ENCODE results near the gene RNF135.
"Not testable (repeated sequence)": the region's sequence is repeated elsewhere in the genome, so short reads cannot be mapped to it uniquely, and the experiment has no call there.

RNF135 gene

DNA sequence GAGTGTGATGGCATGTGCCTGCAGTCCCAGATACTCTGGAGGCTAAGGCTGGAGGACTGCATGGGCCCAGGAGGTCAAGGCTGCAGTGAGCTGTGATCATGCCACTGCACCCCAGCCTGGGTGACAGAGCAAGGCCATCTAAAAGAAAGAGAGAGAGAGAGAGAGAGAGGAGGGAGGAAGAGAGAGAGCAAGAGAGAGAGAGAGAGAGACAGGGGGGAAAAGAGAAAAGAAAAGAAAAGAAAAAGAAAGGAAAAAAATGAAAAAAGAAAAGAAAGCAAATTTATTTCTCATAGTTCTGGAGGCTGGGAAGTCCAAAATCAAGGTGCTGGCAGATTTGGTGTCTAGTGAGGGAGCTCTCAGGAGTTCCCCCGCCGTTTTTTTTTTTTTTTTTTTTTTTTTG, 33.3 kb downstream of the RNF135 start:
- DNase-seq: no peak

DNA sequence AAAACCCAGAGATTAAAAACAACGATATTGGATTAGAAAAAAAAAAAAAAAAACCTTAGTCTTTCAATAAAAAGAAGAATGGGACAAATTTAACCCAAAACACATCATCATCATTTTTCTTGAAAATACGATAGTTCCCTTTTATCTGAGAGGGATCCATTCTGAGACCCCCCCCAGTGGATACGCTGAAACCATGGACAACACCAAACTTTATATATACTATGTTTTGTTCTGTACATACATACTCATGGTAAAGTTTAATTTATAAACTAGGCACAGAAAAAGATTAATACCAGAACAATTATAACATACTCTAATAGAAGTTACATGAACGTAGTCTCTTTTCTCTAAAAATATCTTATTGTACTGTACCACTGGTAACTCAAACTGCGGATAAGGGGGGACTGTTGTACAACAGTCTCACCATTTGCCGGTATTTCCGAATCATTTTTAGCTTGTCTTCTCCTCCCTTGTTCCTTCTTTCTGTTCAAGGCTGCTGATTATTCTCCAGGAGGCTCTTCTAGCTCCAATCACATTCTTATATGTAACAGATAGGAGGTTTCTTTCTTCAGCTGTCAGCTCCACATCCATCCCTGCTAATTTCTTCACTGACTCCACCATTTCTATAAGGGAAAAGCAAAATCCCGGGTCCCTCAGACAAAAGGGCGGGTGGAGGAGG, 37.0 kb downstream of the RNF135 start:
- DNase-seq: no peak

DNA sequence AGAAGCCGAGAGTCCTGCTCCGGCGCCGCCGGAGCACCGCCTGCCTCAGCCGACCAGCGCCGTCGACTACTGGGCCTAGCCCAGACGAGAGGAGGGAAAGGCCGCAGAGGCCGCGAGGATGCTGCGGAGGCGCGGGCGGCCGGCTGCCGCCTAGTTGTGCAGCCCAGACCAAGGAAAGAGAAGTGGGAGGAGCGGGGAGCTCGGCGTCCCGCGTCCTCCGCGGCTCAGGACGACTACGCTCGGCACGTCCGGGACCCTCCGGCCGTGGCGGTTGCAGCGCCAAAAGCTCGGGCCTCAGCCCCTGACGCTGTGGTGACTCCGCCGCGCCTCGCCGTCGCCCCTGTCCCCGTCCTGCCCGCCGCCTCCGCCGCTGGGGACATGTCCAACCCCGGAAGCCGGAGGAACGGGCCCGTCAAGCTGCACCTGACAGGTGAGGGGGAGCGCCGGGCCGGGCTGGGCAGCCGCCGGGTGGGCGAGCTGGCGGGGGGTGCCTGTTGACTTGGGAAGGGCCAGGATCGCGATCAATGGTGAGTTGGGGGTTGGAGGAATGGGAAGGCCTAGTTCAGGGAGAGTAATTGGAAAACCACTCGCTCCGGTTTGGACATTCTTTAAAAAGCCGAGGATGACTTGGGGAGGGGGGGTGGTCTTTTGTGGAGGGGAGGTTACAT, 37.7 kb downstream of the RNF135 start:
- peak; percentile 34 for DNase-seq

DNA sequence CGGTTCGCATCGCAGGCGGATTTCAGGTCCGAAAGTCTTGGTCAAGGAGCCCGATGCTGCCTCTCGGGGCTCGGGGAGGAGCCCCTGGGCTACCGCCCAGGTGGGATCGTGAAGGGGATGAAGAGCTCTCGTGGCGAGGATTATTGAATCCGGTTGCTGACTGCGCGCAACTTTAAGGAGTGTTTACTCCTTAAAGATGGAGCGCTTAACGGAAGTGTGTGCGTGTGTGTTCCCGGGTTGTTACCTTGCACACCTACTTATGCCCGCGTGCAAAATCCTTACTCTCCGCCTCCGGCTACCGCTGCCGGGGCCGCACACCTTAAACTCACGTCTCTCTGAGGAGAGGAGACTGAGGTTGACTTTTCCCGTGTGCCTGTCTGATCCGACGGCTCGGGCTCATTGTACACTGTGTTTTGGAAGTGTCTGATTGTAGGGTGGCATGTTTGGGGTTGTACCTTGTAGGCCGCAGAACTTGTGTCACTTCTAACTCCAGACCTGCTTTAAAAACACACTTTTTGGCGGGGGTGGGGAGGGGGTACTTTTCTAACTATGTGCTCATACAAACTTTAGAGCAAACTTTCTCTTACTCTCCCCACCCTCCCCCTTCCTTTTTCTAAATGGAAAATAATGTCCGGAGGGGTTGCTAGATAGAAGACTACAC, 38.3 kb downstream of the RNF135 start:
- DNase-seq: peak; percentile 13

DNA sequence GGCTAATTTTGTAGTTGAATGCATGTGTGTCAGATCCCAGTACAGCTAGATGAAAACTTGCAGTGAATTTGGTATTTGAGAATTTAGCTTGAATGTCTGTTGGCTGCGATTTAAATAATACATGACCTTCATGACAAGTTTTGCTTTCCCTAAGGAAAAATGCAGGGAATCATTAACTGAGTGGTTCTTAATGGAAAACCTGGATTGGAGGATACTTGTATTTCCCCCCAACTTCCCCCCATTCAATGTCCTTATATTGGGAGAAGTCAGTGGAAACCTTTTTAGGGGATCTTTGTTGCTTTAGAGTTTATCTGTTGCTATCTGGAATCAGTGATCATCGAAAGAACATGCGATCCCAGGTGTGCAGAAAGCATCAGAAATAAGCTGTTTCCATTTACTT, 39.2 kb downstream of the RNF135 start:
- DNase-seq: not testable (repeated sequence)

DNA sequence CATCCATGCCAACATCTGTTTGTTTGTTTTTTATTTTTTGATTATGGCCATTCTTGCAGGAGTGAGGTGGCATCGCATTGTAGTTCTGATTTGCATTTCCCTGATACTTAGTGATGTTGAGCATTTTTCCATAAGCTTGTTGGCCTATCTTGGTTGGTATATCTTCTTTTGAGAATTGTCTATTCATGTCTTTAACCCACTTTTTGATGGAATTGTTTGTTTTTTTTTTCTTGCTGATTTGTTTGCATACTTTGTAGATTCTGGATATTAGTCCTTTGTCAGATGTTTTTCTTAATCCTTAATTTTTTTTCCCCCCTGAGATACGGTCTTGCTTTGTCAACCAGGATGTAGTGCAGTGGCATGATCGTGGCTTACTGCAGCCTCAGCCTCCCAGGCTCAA, 43.0 kb downstream of the RNF135 start:
- no peak for DNase-seq

DNA sequence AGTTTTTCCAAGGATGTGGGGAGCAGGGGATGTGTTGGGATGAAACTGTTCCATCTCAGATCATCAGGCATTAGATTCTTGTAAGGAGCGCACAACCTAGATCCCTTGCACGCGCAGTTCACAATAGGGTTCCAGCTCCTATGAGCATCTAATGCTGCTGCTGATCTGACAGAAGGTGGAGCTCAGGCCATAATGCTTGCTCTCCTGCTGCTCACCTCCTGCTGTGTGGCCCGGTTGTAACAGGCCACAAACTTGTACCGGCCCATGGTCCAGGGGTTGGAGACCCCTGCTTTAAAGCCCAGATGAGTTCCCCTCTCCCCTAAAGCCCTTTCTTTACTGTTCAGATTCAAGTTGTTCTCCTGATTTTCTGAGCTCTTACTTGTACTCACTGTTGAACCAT, 44.8 kb downstream of the RNF135 start:
- no peak for DNase-seq

DNA sequence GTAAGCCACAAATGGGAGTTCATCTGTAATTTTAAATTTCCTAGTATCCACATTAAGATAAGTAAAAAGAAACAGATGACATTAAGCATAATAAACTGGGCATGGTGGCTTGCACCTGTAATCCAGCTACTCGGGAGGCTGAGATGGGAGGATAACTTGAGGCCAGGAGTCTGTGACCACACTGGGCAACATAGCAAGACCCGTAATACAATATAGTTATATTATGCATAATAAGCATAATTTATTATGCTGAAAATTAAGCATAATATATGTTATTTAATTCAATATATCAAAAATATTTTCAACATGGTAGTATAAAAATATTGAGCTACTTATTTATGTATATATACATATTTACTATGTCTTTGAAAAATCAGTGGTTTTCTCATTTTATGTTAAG, 48.2 kb downstream of the RNF135 start:
- DNase-seq: no peak

DNA sequence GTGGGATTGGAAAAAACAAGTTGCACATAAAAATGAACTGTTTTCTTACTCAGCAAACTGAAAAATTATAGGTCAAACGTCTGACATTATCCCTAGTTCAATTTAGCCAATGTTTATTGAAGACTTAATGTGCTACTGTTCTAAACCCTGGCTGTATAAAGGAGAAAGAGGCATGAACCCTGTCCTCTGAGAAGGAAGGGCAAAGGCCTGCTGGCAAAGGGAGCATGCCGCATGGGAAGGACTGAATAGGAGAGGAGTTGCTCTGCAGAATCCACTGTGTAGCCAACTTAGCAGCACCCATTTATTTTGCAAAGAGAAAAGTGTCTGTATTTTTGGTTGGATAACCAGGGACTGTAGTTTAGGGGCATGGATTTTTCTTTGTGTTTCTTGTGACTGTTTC, 52.3 kb downstream of the RNF135 start:
- not testable (repeated sequence) for DNase-seq

DNA sequence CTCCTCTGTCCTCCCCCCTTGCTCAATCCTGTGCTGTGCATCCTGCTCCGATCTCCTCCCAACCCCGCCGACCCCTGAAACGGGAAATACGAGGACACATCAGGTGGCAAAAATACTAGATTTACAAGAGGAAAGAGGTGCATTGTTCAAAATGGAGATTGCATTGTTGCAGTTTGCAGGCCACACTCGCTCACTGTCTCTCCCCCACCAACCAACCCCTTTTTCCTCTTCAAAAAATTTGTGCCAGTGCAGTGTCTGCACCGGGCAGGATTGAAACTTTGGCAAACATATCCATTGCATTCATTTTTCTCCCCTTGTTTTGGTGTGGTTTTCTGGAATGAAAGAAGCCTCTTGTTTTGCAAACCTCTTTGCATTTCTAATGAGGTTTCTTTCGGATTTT, 61.0 kb downstream of the RNF135 start:
- no peak for DNase-seq

DNA sequence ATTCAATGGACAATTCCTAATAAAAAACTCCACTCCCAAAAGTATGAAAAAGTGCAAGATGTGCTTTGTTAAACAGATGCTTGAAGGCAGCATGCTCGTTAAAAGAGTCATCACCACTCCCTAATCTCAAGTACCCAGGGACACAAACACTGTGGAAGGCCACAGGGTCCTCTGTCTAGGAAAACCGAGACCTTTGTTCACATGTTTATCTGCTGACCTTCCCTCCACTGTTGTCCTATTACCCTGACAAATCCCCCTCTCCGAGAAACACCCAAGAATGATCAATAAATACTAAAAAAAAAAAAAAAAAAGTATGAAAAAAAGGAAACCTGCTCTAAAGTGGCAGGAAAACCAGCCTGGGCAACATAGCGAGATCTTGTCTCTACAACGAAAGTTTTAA, 64.8 kb downstream of the RNF135 start:
- DNase-seq: not testable (repeated sequence)

DNA sequence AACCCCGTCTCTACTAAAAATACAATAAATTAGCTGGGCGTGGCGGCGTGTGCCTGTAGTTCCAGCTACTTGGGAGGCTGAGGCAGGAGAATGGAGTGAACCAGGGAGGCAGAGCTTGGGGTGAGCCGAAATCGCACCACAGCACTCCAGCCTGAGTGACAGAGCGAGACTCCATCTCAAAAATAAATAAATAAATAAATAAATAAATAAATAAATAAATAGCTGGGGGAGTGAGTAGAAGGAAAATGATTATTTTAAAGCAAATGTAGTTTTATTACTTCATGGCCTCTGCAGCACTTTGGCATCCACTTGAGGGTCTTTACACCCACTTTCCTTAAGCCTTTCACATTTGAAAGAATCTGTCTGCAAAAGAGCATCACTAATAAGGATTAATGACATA, 70.0 kb downstream of the RNF135 start:
- not testable (repeated sequence) for DNase-seq

DNA sequence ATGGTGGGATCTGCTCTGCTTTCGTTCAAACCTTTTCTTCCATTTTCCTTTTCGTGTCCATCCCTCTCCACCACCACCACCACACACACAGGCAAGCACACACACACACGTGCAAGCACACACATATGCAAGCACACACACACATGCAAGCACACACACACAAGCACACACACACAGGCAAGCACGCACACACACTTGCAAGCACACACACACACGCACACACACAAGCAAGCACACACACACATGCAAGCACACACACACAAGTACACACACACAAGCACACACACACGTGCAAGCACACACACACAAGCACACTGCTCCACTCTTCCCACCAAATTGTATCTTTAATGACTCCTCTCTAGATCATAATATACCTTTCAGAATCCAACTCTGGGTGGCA, 71.5 kb downstream of the RNF135 start:
- DNase-seq: not testable (repeated sequence)

DNA sequence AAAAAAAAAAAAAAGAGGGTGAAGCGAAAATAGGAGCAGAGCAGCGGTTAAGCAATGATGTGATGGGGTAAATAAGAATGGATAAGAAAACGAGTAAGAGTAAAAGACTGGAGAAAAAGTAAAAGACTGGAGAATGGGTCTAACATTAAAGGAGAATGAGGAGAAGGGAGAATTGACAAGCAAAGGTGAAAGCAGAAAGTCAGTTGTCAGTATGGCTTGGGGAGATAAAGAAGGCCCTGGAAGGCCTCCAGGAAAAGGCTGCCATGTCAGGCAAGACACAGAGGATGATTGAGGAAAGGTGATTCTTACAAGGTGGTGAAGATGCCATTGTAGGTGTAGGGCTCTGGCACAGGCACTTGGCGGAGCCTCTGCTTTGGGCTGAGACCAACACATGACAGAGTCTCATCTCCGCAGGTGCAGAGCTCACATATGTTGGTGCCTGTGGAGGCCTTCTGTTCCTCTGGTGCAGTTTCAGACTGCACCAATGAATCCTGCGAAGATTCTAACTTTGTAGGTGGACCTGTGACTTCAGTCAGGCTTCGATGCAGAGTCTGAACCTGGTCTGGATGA, 76.1 kb downstream of the RNF135 start:
- not testable (repeated sequence) for DNase-seq

DNA sequence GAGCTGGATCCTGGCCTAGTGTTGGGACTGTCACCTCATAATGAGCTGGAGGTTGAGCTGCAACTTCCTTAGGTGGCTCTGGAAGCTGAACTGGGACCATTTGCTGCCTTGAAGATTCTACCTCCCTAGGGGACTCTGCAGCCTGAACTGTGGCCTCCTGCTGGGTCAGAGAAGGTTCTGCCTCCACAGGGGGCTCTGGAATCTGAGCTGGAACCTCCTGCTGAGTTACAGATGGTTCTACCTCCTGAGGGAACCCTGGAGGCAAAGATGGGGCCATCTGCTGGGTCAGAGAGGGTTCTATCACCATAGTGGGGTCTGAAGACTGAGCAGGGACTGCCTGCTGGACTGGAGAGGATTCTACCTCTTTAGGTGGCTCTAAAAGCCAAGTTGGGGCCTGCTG, 77.3 kb downstream of the RNF135 start:
- DNase-seq: no peak

DNA sequence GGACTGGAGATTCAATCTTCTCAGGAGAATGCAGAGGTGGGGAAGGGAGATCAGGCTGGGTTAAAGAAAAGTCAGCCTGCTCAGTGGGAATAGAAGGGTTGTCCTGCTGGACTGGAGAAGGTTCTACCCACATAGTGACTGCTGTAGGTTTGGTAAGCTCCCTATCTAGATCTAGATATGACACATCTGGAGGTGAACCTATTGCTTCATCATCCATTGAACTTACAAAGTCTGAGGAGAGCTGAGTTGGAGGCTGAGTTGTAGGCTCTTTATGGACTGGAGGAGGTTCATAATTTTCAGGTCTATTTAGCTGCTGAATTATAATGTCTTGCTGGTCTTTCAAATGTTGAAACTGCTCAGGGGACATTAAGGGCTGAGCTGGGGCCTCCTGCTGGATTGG, 77.9 kb downstream of the RNF135 start:
- no peak for DNase-seq

Data from CD4-positive, alpha-beta T cell treated with Interleukin-4 for 4 hours (primary cell).